HG03280 (cell line): Measurements from ENCODE around the gene RIMS3.
"Not testable (repeated sequence)": the region's sequence is repeated elsewhere in the genome, so short reads cannot be mapped to it uniquely, and the experiment has no call there.

Source experiments
- ATAC-seq: cut with Tn5 transposase; IDR thresholded peaks from one replicate; pipeline ENCODE4 v1.9.1; 2021; ENCODE audit warnings: mild to moderate bottlenecking, moderate library complexity; ENCODE audit not compliant: unreplicated experiment

Gene RIMS3

DNA sequence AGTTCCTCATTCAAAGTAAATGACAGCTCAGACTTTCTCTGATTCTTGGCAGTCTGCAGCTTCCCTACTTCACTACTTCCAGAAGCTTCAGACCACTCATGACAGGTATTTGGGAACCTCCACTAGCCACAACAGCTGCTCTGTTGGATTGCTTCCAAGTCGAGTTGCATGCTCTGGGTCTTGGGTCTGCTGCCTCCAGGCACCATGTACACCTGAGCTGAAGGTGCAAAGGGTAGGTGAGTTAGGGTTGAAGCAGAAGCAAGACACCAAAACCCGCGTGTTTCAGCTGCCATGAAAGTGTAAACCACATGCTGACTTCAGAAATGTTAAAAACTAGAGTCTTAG lies 71.3 kb downstream of the RIMS3 start:
- no peak for ATAC-seq

DNA sequence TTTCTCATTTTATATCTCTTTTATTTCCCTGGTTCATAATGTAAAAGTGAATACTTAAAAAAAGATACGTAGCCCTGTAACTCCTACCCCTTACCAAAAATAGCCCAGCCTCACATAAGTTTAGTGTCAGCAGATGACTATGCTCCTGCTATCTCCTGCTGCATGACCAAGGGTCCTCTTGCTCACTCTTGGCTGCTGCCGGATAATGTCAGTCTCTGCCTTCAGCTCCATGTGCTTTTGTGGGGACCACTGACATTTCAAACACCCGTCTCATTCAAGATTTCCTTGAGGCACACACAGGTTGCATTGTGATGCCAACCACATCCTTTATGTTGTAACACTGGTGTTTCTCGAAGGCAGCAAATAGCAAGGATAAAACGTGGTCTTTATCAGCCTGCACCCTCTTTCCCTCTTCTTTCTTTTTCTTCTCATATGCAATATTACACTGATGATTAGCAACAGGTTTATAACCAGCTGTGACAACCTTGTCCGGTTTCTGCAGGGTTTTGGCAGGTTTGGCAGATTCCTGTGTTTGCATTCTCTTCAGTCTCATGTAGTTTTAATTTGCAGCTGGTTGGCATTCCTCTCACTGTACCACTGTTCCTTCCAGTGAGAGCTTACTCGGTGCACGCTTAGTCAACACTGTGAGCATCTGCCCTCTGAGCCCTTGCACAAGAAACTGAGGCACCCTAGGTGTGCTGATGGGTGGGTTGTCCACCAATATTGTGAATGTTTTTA lies 71.9 kb downstream of the RIMS3 start:
- no peak for ATAC-seq

GRCh38 chr1:40592107-40592803 lies 73.2 kb downstream of the RIMS3 start:
- no peak for ATAC-seq

DNA sequence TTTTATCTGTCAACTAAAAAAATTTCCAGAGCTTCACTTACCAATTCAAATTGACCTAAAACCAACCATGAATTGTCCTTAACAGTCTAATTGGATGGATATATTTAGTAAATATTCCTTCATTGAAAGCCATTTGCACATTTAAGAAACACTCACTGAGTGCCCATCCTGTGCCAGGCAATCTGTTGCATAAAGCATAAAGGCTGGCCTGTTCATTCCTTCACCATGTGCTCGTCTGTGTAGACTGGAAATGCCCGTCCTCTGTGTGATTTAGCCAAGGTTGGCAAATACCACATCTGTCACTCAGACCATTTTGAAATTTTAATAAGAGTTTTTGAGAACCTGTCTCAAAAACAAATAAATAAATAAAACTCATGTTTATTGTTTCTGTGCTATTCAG lies 76.9 kb downstream of the RIMS3 start:
- ATAC-seq: no peak

- ATAC-seq: no peak
Observed at GRCh38 chr1:40583980-40584379, 81.5 kb downstream of the RIMS3 start.

DNA sequence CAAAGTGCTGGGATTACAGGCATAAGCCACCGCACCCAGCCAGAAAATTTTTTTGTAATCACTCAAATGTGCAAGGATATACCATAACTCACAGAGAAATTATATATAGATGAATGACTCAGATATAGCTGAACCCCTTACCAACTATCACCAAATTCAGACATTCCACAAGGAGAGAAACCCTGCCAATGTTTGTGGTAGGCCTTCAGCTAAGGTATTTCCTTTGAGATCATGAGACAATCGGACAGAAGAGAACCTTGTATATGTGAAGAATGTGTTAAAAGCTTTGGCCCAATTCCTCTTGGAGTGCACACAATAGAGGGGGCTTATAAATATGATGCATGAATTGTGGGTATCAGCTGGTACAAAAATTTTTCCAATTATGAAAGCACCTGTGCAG lies 83.4 kb downstream of the RIMS3 start:
- no peak for ATAC-seq

GRCh38 chr1:40575336-40575735 lies 90.1 kb downstream of the RIMS3 start:
- no peak for ATAC-seq

GRCh38 chr1:40574805-40575204 lies 90.7 kb downstream of the RIMS3 start:
- not testable (repeated sequence) for ATAC-seq
